Activated naive CD8-positive, alpha-beta T cell treated with anti-CD3 and anti-CD28 coated beads, Interleukin-2, amount 10 ng/mL, durations not matched to agents 7 days and 5 days (primary cell): ENCODE measurements around the gene L3MBTL2. TPM values are rescaled to one million over a fixed set of nuclear protein-coding genes. Genes with fewer than 3 reads are reported as not detected.
"Not testable (repeated sequence)": the region's sequence is repeated elsewhere in the genome, so short reads cannot be mapped to it uniquely, and the experiment has no call there.

ENCODE experiments used
- ATAC-seq: fragments of 150-1000 bp; cut with Tn5 transposase; one replicate; pipeline ENCODE4 v1.10.0; 2021; ENCODE audit warnings: low read depth, moderate library complexity
- POLR2A ChIA-PET: fragments of 350-600 bp; sonication (Branson Sonifier 250); formaldehyde crosslinking; loops from one replicate; lab custom pipeline; 2021; ENCODE audit warnings: antibody characterized with exemption; lab: Charles Lee
- DNase-seq: peaks from one replicate; pipeline ENCODE4 v3.0.0; 2021
- H3K27ac Mint-ChIP-seq: one replicate; pipeline ENCODE4 v1.8.0; 2022; ENCODE audit warnings: mild to moderate bottlenecking, mixed read lengths
- H3K27me3 Mint-ChIP-seq: one replicate; pipeline ENCODE4 v1.8.0; 2022; ENCODE audit warnings: mild to moderate bottlenecking, moderate library complexity, mixed read lengths
- H3K36me3 Mint-ChIP-seq: one replicate; pipeline ENCODE4 v1.8.0; 2021; ENCODE audit warnings: mild to moderate bottlenecking, mixed read lengths
- H3K4me1 Mint-ChIP-seq: one replicate; pipeline ENCODE4 v1.8.0; 2021; ENCODE audit warnings: mixed read lengths
- H3K4me3 Mint-ChIP-seq: one replicate; pipeline ENCODE4 v1.8.0; 2022; ENCODE audit warnings: mild to moderate bottlenecking, moderate library complexity, mixed read lengths
- H3K9me3 Mint-ChIP-seq: one replicate; pipeline ENCODE4 v1.8.0; 2021; ENCODE audit warnings: mixed read lengths
- total RNA-seq, 2 experiments: library from RNA; stranded (reverse); gene quantifications; one replicate each; pipeline ENCODE4 v1.2.3, GENCODE V29; 2021

Gene L3MBTL2
- total RNA-seq: 10 to 100 TPM; 37.5 to 38.7 TPM

- peaks cover 28% of the 10 kb centered on the region for H3K27me3 Mint-ChIP-seq
- DNase-seq (peak; percentile 98), ATAC-seq (peak; percentile 100)
- H3K36me3 Mint-ChIP-seq: peaks cover 8% of the 10 kb centered on the region
- peak within 1 kb of the TSS; percentile 89 for H3K4me3 Mint-ChIP-seq
- H3K4me1 Mint-ChIP-seq: peaks cover 12% of the 10 kb centered on the region
- no peaks in the 10 kb centered on the region for H3K9me3 Mint-ChIP-seq
- H3K27ac Mint-ChIP-seq: peak within 1 kb of the TSS; percentile 92
- POLR2A ChIA-PET: interaction anchor here (1.0 kb wide), 1 partner anchor 32 kb away, joined by 3 read pairs; no protein-coding TSS in a partner anchor
Observed at GRCh38 chr22:41204992-41205900, at the start of gene L3MBTL2. Gene L3MBTL2 (plus strand): TSS chr22:41205312. CDS start chr22:41205363, 51 bp downstream.

- H3K9me3 Mint-ChIP-seq: no peaks in the 10 kb centered on the region
- no peaks in the 10 kb centered on the region for H3K4me1 Mint-ChIP-seq
- H3K27me3 Mint-ChIP-seq: no peaks in the 10 kb centered on the region
- H3K27ac Mint-ChIP-seq: no peak overlapping the region
- POLR2A ChIA-PET: no interaction called here
- H3K36me3 Mint-ChIP-seq: peaks cover 43% of the 10 kb centered on the region
- H3K4me3 Mint-ChIP-seq: no peak overlapping the region
- DNase-seq (no peak), ATAC-seq (no peak)
Observed at GRCh38 chr22:41157083-41157482, 48.0 kb upstream of the L3MBTL2 start.

GRCh38 chr22:41169157-41169556, 36.0 kb upstream of the L3MBTL2 start:
- no peak for ATAC-seq
- peaks cover 41% of the 10 kb centered on the region for H3K36me3 Mint-ChIP-seq
- POLR2A ChIA-PET: no interaction called here

GRCh38 chr22:41171996-41172395, 33.1 kb upstream of the L3MBTL2 start:
- ATAC-seq: no peak
- H3K4me1 Mint-ChIP-seq: peaks cover 14% of the 10 kb centered on the region
- H3K27ac Mint-ChIP-seq: no peak overlapping the region

More at GRCh38 chr22:41169157-41169556, 36.0 kb upstream of the L3MBTL2 start:
- Mint-ChIP-seq H3K27me3 (no peaks in the 10 kb centered on the region), H3K27ac (no peak overlapping the region), H3K4me1 (peaks cover 2% of the 10 kb centered on the region), H3K9me3 (no peaks in the 10 kb centered on the region), H3K4me3 (no peak overlapping the region)
- no peak for DNase-seq

GRCh38 chr22:41175546-41175945, 29.6 kb upstream of the L3MBTL2 start:
- Mint-ChIP-seq H3K36me3 (peaks cover 49% of the 10 kb centered on the region), H3K4me3 (peak overlapping the region; percentile 19), H3K27me3 (no peaks in the 10 kb centered on the region), H3K9me3 (no peaks in the 10 kb centered on the region), H3K4me1 (peaks cover 16% of the 10 kb centered on the region), H3K27ac (peak overlapping the region; percentile 61)
- POLR2A ChIA-PET: no interaction called here
- ATAC-seq (peak; percentile 46), DNase-seq (no peak)

More at GRCh38 chr22:41171996-41172395, 33.1 kb upstream of the L3MBTL2 start:
- Mint-ChIP-seq H3K27me3 (no peaks in the 10 kb centered on the region), H3K4me3 (no peak overlapping the region), H3K36me3 (peaks cover 54% of the 10 kb centered on the region), H3K9me3 (no peaks in the 10 kb centered on the region)
- POLR2A ChIA-PET: interaction anchor here (1.5 kb wide), 1 partner anchor 221 kb away, joined by 5 read pairs; the partner anchor contains the start of gene RBX1
- DNase-seq: no peak

GRCh38 chr22:41177040-41177621, 28.0 kb upstream of the L3MBTL2 start:
- POLR2A ChIA-PET: no interaction called here

GRCh38 chr22:41177622-41178424, 27.3 kb upstream of the L3MBTL2 start:
- DNase-seq: no peak
- Mint-ChIP-seq H3K4me3 (no peak overlapping the region), H3K36me3 (peaks cover 50% of the 10 kb centered on the region), H3K27ac (no peak overlapping the region), H3K4me1 (peaks cover 18% of the 10 kb centered on the region), H3K27me3 (no peaks in the 10 kb centered on the region), H3K9me3 (no peaks in the 10 kb centered on the region)
- ATAC-seq: no peak
- POLR2A ChIA-PET: no interaction called here

More at GRCh38 chr22:41177040-41177621, 28.0 kb upstream of the L3MBTL2 start:
- H3K4me3 Mint-ChIP-seq: no peak overlapping the region
- no peaks in the 10 kb centered on the region for H3K9me3 Mint-ChIP-seq
- DNase-seq: no peak
- no peak overlapping the region for H3K27ac Mint-ChIP-seq
- no peaks in the 10 kb centered on the region for H3K27me3 Mint-ChIP-seq
- peaks cover 53% of the 10 kb centered on the region for H3K36me3 Mint-ChIP-seq
- no peak for ATAC-seq
- H3K4me1 Mint-ChIP-seq: peaks cover 17% of the 10 kb centered on the region

- H3K4me3 Mint-ChIP-seq: no peak overlapping the region
- no peak for ATAC-seq
- H3K4me1 Mint-ChIP-seq: peaks cover 19% of the 10 kb centered on the region
- H3K27ac Mint-ChIP-seq: peak overlapping the region; percentile 71
- H3K36me3 Mint-ChIP-seq: peaks cover 44% of the 10 kb centered on the region
- DNase-seq: no peak
- H3K9me3 Mint-ChIP-seq: no peaks in the 10 kb centered on the region
- no peaks in the 10 kb centered on the region for H3K27me3 Mint-ChIP-seq
- POLR2A ChIA-PET: no interaction called here
Observed at GRCh38 chr22:41178425-41178975, 26.6 kb upstream of the L3MBTL2 start.

- H3K4me3 Mint-ChIP-seq, ATAC-seq, H3K27ac Mint-ChIP-seq, H3K27me3 Mint-ChIP-seq, DNase-seq, POLR2A ChIA-PET, H3K9me3 Mint-ChIP-seq: not testable (repeated sequence)
- peaks cover 13% of the 10 kb centered on the region for H3K4me1 Mint-ChIP-seq
- H3K36me3 Mint-ChIP-seq: peaks cover 31% of the 10 kb centered on the region
Observed at GRCh38 chr22:41180362-41180761, 24.8 kb upstream of the L3MBTL2 start.

GRCh38 chr22:41180926-41181325, 24.2 kb upstream of the L3MBTL2 start:
- Mint-ChIP-seq H3K4me3 (no peak overlapping the region), H3K27ac (no peak overlapping the region), H3K27me3 (no peaks in the 10 kb centered on the region), H3K9me3 (no peaks in the 10 kb centered on the region), H3K4me1 (peaks cover 7% of the 10 kb centered on the region), H3K36me3 (peaks cover 26% of the 10 kb centered on the region)
- POLR2A ChIA-PET: no interaction called here
- no peak for ATAC-seq
- no peak for DNase-seq

- no peak for ATAC-seq
- Mint-ChIP-seq H3K27ac (no peak overlapping the region), H3K9me3 (no peaks in the 10 kb centered on the region), H3K27me3 (no peaks in the 10 kb centered on the region), H3K4me1 (peaks cover 6% of the 10 kb centered on the region), H3K4me3 (no peak overlapping the region), H3K36me3 (peaks cover 20% of the 10 kb centered on the region)
- no peak for DNase-seq
- POLR2A ChIA-PET: no interaction called here
Observed at GRCh38 chr22:41181349-41182241, 23.5 kb upstream of the L3MBTL2 start.

- no peak for DNase-seq
- Mint-ChIP-seq H3K27ac (no peak overlapping the region), H3K36me3 (peaks cover 7% of the 10 kb centered on the region), H3K4me1 (peaks cover 5% of the 10 kb centered on the region), H3K9me3 (no peaks in the 10 kb centered on the region), H3K4me3 (no peak overlapping the region), H3K27me3 (no peaks in the 10 kb centered on the region)
- POLR2A ChIA-PET: no interaction called here
- no peak for ATAC-seq
Observed at GRCh38 chr22:41184679-41185078, 20.4 kb upstream of the L3MBTL2 start.
